HCT116 (cell line): Measurements from ENCODE around the gene M1AP. TPM values are rescaled to one million over a fixed set of nuclear protein-coding genes. Genes with fewer than 3 reads are reported as not detected.

Source experiments
- ATAC-seq: fragments of 200-7000 bp; cut with Tn5 transposase; 2 replicates; pipeline ENCODE4 v1.9.1; 2020; ENCODE audit warnings: mild to moderate bottlenecking, moderate library complexity
- BruUV-seq: library from RNA; stranded (reverse); fragments of 400-500 nt; replicated peaks from 2 replicates; lab custom pipeline; 2021; lab: Mats Ljungman, UMichigan
- CTCF ChIA-PET: fragments of 300-600 bp; sonication (Branson Sonifier 250); formaldehyde crosslinking; loops from one replicate; lab custom pipeline; 2021; ENCODE audit warnings: antibody characterized with exemption; lab: Charles Lee
- POLR2A ChIA-PET: fragments of 300-600, 350-600 bp; sonication (Branson Sonifier 250); formaldehyde crosslinking; loops from one replicate; lab custom pipeline; 2021; ENCODE audit warnings: antibody characterized with exemption; lab: Charles Lee
- RAD21 ChIA-PET, 2 experiments: fragments of 300-600 bp; sonication (Branson Sonifier 250); formaldehyde crosslinking; loops; one replicate each; lab custom pipeline; 2023; ENCODE audit warnings: low total read pairs in 2 of 2; ENCODE audit not compliant: uncharacterized antibody in 2 of 2, unreplicated experiment in 2 of 2, low non-redundant PET in 1 of 2; lab: Charles Lee
- DNase-seq: peaks from one replicate; pipeline ENCODE4 v3.0.0-alpha.2; 2010; ENCODE audit warnings: low read depth, low spot score
- H2AFZ ChIP-seq: fragments of 200-600 bp; shearing (Covaris generic), sonication (generic); 2 replicates; pipeline ENCODE4 v1.6.1; 2017; ENCODE audit warnings: low read depth, mixed run types, mixed read lengths, antibody characterized with exemption, low read length; ENCODE audit not compliant: poor library complexity, severe bottlenecking
- H3K27ac ChIP-seq: 2 replicates; pipeline ENCODE4 v1.5.1; 2012; ENCODE audit warnings: low read depth, low read length
- H3K27me3 ChIP-seq: fragments of 200-600 bp; sonication (generic); 2 replicates; pipeline ENCODE4 v1.6.1; 2016; ENCODE audit warnings: mixed run types, low read length, mixed read lengths; ENCODE audit not compliant: insufficient read depth
- H3K36me3 ChIP-seq, 2 experiments: fragments of 200-500 bp in 1 of 2; fragments of 200-600 bp in 1 of 2; sonication (Bioruptor generic) in 1 of 2; sonication (generic) in 1 of 2; 2 replicates each; pipeline versions ENCODE4 v1.5.1 to v1.6.1; 2014 to 2016; ENCODE audit warnings: low read length in 2 of 2, inconsistent platforms in 1 of 2, mixed read lengths in 1 of 2, mixed run types in 1 of 2; ENCODE audit not compliant: insufficient read depth in 2 of 2, control insufficient read depth in 1 of 2
- H3K4me1 ChIP-seq, 2 experiments: fragments of 200-600 bp in 1 of 2; sonication (generic) in 1 of 2; 2 replicates each; pipeline versions ENCODE4 v1.5.1 to v1.6.1; 2012 to 2017; ENCODE audit warnings: low read length in 2 of 2, inconsistent platforms in 1 of 2, mild to moderate bottlenecking in 1 of 2, mixed read lengths in 1 of 2, mixed run types in 1 of 2, moderate library complexity in 1 of 2; ENCODE audit not compliant: insufficient read depth in 2 of 2, control insufficient read depth in 1 of 2
- H3K4me2 ChIP-seq: fragments of 200-600 bp; sonication (generic); 2 replicates; pipeline ENCODE4 v1.6.1; 2017; ENCODE audit warnings: mixed run types, low read length, mixed read lengths
- H3K4me3 ChIP-seq, 2 experiments: fragments of 200-600 bp in 1 of 2; sonication (generic) in 1 of 2; replicated peaks in 1 of 2; 2 replicates each; pipeline ENCODE4 v1.5.1; 2011 to 2016; ENCODE audit warnings: low read length in 2 of 2, control low read depth in 1 of 2, low read depth in 1 of 2, mild to moderate bottlenecking in 1 of 2, mixed read lengths in 1 of 2, mixed run types in 1 of 2
- H3K79me2 ChIP-seq: fragments of 200-600 bp; sonication (generic); 2 replicates; pipeline ENCODE4 v1.6.1; 2017; ENCODE audit warnings: mild to moderate bottlenecking, mixed run types, low read length, moderate library complexity, mixed read lengths; ENCODE audit not compliant: insufficient read depth
- H3K9ac ChIP-seq: fragments of 200-600 bp; sonication (generic); 2 replicates; pipeline ENCODE4 v1.6.1; 2016; ENCODE audit warnings: low read length, mixed read lengths
- H3K9me2 ChIP-seq: fragments of 200-600 bp; sonication (generic), shearing (Covaris generic); 2 replicates; pipeline ENCODE4 v1.6.1; 2017; ENCODE audit warnings: mixed run types, mild to moderate bottlenecking, moderate library complexity; ENCODE audit not compliant: insufficient read depth
- H3K9me3 ChIP-seq, 2 experiments: fragments of 200-500 bp in 1 of 2; fragments of 200-600 bp in 1 of 2; sonication (Bioruptor generic) in 1 of 2; sonication (generic) in 1 of 2; 2 replicates each; pipeline ENCODE4 v1.6.1; 2014 to 2017; ENCODE audit warnings: low read length in 2 of 2, mixed read lengths in 2 of 2, inconsistent platforms in 1 of 2, low read depth in 1 of 2, mild to moderate bottlenecking in 1 of 2, mixed run types in 1 of 2, moderate library complexity in 1 of 2; ENCODE audit not compliant: control insufficient read depth in 1 of 2, insufficient read depth in 1 of 2
- H4K20me1 ChIP-seq: fragments of 200-600 bp; sonication (generic), shearing (Covaris generic); 2 replicates; pipeline ENCODE4 v1.6.1; 2017; ENCODE audit warnings: mixed run types, mild to moderate bottlenecking, moderate library complexity; ENCODE audit not compliant: insufficient read depth
- CEBPB ChIP-seq: IDR thresholded peaks from 2 replicates; pipeline ENCODE4 v1.6.1; 2012; ENCODE audit warnings: low read depth
- EZH2 ChIP-seq: fragments of 200-600 bp; sonication (generic); IDR thresholded peaks from 2 replicates; pipeline ENCODE4 v1.6.1; 2017; ENCODE audit warnings: antibody characterized with exemption, mixed run types
- EZH2phosphoT487 ChIP-seq: fragments of 200-600 bp; IDR thresholded peaks from 2 replicates; pipeline ENCODE4 v1.6.1; 2018; ENCODE audit warnings: antibody characterized with exemption, borderline replicate concordance
- FOSL1 ChIP-seq: IDR thresholded peaks from 2 replicates; pipeline ENCODE4 v1.6.1; 2012; ENCODE audit warnings: low read depth
- JUND ChIP-seq: IDR thresholded peaks from 2 replicates; pipeline ENCODE4 v1.6.1; 2012
- MAX ChIP-seq: IDR thresholded peaks from 2 replicates; pipeline ENCODE4 v1.6.1; 2012
- SP1 ChIP-seq: IDR thresholded peaks from 2 replicates; pipeline ENCODE4 v1.6.1; 2012; ENCODE audit warnings: low read depth
- TCF7L2 ChIP-seq: IDR thresholded peaks from 2 replicates; pipeline ENCODE4 v1.7.0; 2011; ENCODE audit warnings: borderline replicate concordance, inconsistent platforms; ENCODE audit not compliant: insufficient read depth, insufficient read length; ENCODE audit errors: extremely low read depth
- ZNF274 ChIP-seq: fragments of 200-500 bp; sonication (Bioruptor generic); IDR thresholded peaks from 2 replicates; pipeline ENCODE4 v1.6.1; 2014; ENCODE audit warnings: mild to moderate bottlenecking, low read depth, low read length, inconsistent platforms
- intact Hi-C: fragments of 100-400 bp; cut with micrococcal nuclease; formaldehyde crosslinking; loops from 2 replicates; pipeline ENCODE4 v1.10.0; 2022
- total RNA-seq: library from RNA; stranded (reverse); gene quantifications from one replicate; pipeline ENCODE4 v1.2.1, GENCODE V29; 2021; ENCODE audit not compliant: unreplicated experiment

Gene M1AP
- total RNA-seq, 1 experiment from 2014 or later, result 28.2 TPM

DNA sequence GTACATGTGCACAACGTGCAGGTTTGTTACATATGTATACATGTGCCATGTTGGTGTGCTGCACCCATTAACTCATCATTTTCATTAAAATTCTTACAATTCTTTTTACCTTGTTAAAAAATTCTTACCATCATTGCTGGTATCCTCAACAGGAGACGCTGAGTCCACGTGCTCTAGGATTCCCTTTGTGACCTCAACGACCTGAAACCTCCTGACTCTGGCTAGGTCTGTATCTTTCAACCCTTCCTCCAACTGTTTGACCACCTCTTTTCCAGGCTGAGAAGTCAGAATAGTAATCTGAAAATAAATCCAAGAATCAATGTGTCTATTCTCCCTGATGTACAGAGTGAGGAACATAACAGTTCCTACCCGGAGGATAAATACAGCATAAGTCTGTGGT is 41.2 kb downstream of the M1AP start:
- Histone ChIP-seq H3K4me3 (no peak overlapping the region), H3K4me2 (no peak overlapping the region), H2AFZ (no peak overlapping the region), H3K9ac (no peak overlapping the region), H3K79me2 (no peaks in the 10 kb centered on the region), H3K4me1 (peaks cover 4 to 6% of the 10 kb centered on the region in 2 experiments; a peak in 2 of 4 replicates), H3K9me2 (no peaks in the 10 kb centered on the region), H4K20me1 (no peaks in the 10 kb centered on the region), H3K27me3 (no peaks in the 10 kb centered on the region), H3K36me3 (0 out of 4 replicates have a peak, but pooled peaks cover 0 to 5% of the 10 kb centered on the region in 2 experiments), H3K27ac (no peak overlapping the region), H3K9me3 (no peaks in the 10 kb centered on the region)
- DNase-seq (no peak), ATAC-seq (no peak)
- RAD21 ChIA-PET, result no interaction called here
- BruUV-seq, result no TSS peak
- POLR2A ChIA-PET, result no interaction called here
- CTCF ChIA-PET, result no interaction called here
- intact Hi-C loops, result no loop called here
- TF ChIP-seq FOSL1 (no peak), ZNF274 (no peak), EZH2 (no peak), TCF7L2 (no peak), SP1 (no peak), CEBPB (no peak)

DNA sequence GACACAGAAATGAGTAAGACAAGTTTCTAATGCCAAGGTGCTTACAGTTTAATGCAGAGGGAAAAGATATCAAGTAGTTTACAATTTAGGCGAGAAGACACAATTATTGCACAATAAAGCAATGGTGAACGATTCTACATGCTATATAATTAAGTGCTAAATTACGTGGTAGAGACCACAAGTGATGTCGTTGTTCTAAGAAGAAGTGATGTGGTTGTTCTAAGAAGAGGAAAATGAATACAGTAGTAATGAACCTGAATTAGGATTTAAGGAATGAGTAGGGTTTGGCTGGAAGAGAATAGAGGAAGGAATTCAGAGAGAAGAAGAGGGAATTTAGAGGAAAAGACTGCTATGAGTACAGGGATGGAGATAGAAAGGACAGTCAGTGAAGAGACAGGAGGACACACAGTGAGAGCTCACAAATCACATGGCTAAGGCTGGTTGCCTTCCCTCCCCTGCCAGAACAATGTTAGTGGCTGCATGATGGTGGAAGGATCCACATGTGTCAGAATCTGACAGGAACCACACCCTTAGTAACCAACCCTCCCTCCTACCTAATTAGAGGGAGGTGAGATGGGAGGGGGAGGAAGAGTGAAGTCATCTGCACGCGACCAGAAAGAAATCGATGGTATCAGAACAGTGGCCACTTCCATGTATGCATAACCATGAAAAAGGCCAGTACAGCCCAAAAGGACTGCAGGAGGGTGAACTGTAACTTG is 44.7 kb downstream of the M1AP start:
- intact Hi-C loops, result no loop called here
- Histone ChIP-seq H3K79me2 (no peaks in the 10 kb centered on the region), H3K4me2 (no peak overlapping the region), H3K4me1 (peaks cover 4 to 6% of the 10 kb centered on the region in 2 experiments; a peak in 2 of 4 replicates), H3K27me3 (no peaks in the 10 kb centered on the region), H3K9me3 (no peaks in the 10 kb centered on the region), H3K9ac (no peak overlapping the region), H3K36me3 (no peaks in the 10 kb centered on the region), H4K20me1 (no peaks in the 10 kb centered on the region), H3K27ac (no peak overlapping the region), H3K9me2 (no peaks in the 10 kb centered on the region), H3K4me3 (no peak overlapping the region)
- ChIA-PET CTCF (no interaction called here), RAD21 (no interaction called here), POLR2A (interaction anchor here (1.0 kb wide), 1 partner anchor 9 kb away, joined by 3 read pairs; no protein-coding TSS in a partner anchor)
- no TSS peak for BruUV-seq
- no peak for ATAC-seq
- no peak for DNase-seq
- TF ChIP-seq EZH2phosphoT487 (no peak), ZNF274 (no peak), MAX (no peak), CEBPB (no peak), JUND (no peak)
- TF ChIP-seq, all 23 proteins: peak for 0
- H2AFZ ChIP-seq, result no peak overlapping the region
